ENCODE results near the gene IGDCC3. TPM values are rescaled to one million over a fixed set of nuclear protein-coding genes. Genes with fewer than 3 reads are reported as not detected.

The IGDCC3 gene
- polyA plus RNA-seq, 2 of the 4 experiments (the other 2 are of a cell fraction), result 0.04 to 0.12 TPM

DNA sequence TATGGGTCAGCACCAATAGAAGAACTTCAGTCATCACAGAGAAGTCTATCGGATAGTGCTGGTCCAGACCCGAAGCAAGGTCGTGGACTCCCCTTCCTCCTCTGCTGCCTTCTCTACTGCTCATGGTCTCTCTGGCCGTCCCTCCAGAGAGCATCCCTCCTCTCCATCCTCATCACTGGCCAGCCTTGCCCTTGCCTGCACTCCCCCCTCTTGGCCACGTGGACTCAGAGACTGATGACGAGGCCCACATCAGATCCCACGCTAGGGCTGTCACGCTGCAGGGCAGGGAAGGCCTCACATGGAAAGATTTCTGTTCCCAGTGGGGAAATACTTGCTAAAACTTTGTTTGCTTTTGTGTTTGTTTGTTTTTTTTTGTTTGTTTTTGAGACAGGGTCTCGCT is 35.3 kb downstream of the IGDCC3 start:
- ChIA-PET POLR2A (no interaction called here), CTCF (interaction anchor here (0.6 to 9.2 kb wide), 4 partner anchors 15 to 846 kb away, joined by 3 to 118 read pairs (median 4); no protein-coding TSS in a partner anchor)
- H3K4me1 ChIP-seq, result peaks cover 6% of the 10 kb centered on the region; the same call in 1 of the 3 replicates
- FAIRE-seq (no peak), ATAC-seq (no peak), DNase-seq (ENCODE audit: low read depth in 1 of 2, low spot score in 1 of 2) (no peak)
- H3K9me3 ChIP-seq, result no peaks in the 10 kb centered on the region
- no peak overlapping the region for H3K27ac ChIP-seq
- 76% methylated on average over 9 of the region's 9 CpGs for whole genome bisulfite sequencing (ENCODE audit: missing lambda C conversion rate)
- H3K4me2 ChIP-seq, result no peak overlapping the region
- H3K4me3 ChIP-seq, result no peak overlapping the region
- TF ChIP-seq NPAS2 (CRISPR knock-in tag; IDR thresholded peaks at IDR 0.05; ENCODE audit: borderline replicate concordance), result no peak
- no peak for TF ChIP-seq CBX8 (IDR thresholded peaks at IDR 0.05)
- TF ChIP-seq MAZ (IDR thresholded peaks at IDR 0.05; ENCODE audit: borderline replicate concordance, low read depth, low read length), result no peak
- TF ChIP-seq, protein P1, sequence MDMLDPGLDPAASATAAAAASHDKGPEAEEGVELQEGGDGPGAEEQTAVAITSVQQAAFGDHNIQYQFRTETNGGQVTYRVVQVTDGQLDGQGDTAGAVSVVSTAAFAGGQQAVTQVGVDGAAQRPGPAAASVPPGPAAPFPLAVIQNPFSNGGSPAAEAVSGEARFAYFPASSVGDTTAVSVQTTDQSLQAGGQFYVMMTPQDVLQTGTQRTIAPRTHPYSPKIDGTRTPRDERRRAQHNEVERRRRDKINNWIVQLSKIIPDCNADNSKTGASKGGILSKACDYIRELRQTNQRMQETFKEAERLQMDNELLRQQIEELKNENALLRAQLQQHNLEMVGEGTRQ (IDR thresholded peaks at IDR 0.05), result no peak
- TF ChIP-seq HOXB5 (CRISPR knock-in tag; IDR thresholded peaks at IDR 0.05), result no peak
- TF ChIP-seq NFE2L2 (conservative IDR thresholded peaks at IDR 0.05; ENCODE audit: low read length), result no peak
- TF ChIP-seq EHMT2 (IDR thresholded peaks at IDR 0.05; ENCODE audit: low read depth), result no peak
- no peak for TF ChIP-seq MAFK (IDR thresholded peaks at IDR 0.05; ENCODE audit: partially characterized antibody)
- no peak for TF ChIP-seq JUN (IDR thresholded peaks at IDR 0.05)
- TF ChIP-seq ZNF302 (CRISPR knock-in tag; IDR thresholded peaks at IDR 0.05), result no peak
- no peak for TF ChIP-seq FOXS1 (CRISPR knock-in tag; IDR thresholded peaks at IDR 0.05)
- no peak for TF ChIP-seq HOXA7 (CRISPR knock-in tag; IDR thresholded peaks at IDR 0.05)

DNA sequence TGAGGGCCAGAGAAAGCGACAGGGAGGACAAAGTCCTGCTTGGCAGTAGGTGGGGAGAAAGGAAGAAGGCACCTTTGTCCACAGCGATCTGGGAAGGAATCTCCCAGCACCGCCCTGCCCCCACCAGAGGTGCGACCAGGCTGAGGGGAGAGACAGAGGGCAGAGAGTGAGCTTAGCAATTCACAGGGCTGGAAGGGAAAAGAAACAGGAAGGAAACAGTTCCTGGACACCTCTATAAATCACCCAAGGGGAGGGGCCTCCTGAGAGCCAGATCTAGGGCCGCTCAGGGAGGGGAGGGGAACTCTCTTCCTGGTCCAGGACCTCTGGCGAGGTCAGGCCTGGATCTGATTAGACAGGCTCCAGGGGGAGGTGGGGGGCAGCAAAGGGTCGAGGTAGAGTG is 37.9 kb downstream of the IGDCC3 start:
- ATAC-seq (no peak), DNase-seq (ENCODE audit: low read depth in 1 of 2, low spot score in 1 of 2) (no peak), FAIRE-seq (no peak)
- H3K4me2 ChIP-seq, result no peak overlapping the region
- H3K4me1 ChIP-seq, result peaks cover 5% of the 10 kb centered on the region; the same call in 1 of the 3 replicates
- H3K4me3 ChIP-seq, result no peak overlapping the region
- ChIA-PET CTCF (interaction anchor here (1.1 to 9.2 kb wide), 6 partner anchors 10 to 61 kb away, joined by 3 to 118 read pairs (median 8); no protein-coding TSS in a partner anchor), POLR2A (no interaction called here)
- no peaks in the 10 kb centered on the region for H3K9me3 ChIP-seq
- TF ChIP-seq HOXA7 (CRISPR knock-in tag; IDR thresholded peaks at IDR 0.05), result no peak
- no peak for TF ChIP-seq KDM5A (IDR thresholded peaks at IDR 0.05)
- no peak for TF ChIP-seq PHF8 (IDR thresholded peaks at IDR 0.05; ENCODE audit: borderline replicate concordance, low read depth)
- no peak for TF ChIP-seq RARB (CRISPR knock-in tag; IDR thresholded peaks at IDR 0.05)
- TF ChIP-seq CEBPB (IDR thresholded peaks at IDR 0.05), result no peak
- WGBS (ENCODE audit: missing lambda C conversion rate), result 68% methylated on average over 7 of the region's 7 CpGs
- no peak overlapping the region for H3K27ac ChIP-seq

DNA sequence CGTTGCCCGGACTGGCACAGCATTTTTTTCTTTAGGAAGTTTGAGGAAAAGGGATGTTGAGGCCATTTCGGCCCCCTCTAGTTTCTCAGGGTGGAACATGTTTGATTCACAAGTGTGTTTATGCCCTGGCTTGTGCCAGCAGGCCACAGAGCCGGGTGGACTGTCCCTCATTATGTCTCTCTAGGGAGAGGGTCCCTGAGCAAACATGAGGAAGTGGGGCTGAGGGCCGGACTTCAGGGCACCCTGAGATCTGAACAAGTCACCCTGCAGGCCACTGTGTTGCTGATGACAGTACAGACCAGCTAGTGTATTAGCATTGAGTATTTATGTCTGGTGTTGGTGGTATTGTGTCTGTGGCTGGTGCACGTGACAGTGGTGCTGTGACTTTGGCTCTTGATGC is 38.4 kb downstream of the IGDCC3 start:
- ATAC-seq (no peak), DNase-seq (ENCODE audit: low read depth in 1 of 2, low spot score in 1 of 2) (no peak), FAIRE-seq (no peak)
- no peak overlapping the region for H3K27ac ChIP-seq
- ChIA-PET POLR2A (no interaction called here), CTCF (interaction anchor here (0.9 to 9.2 kb wide), 7 partner anchors 10 to 61 kb away, joined by 3 to 118 read pairs (median 7); no protein-coding TSS in a partner anchor)
- H3K4me1 ChIP-seq, result peaks cover under 1% of the 10 kb centered on the region; the same call in 1 of the 3 replicates
- H3K4me3 ChIP-seq, result no peak overlapping the region
- TF ChIP-seq JUN (IDR thresholded peaks at IDR 0.05), result no peak
- TF ChIP-seq, protein P1 (IDR thresholded peaks at IDR 0.05), result no peak
- no peak for TF ChIP-seq RCOR1 (IDR thresholded peaks at IDR 0.05; ENCODE audit: low read depth, low read length)
- TF ChIP-seq, protein P2, sequence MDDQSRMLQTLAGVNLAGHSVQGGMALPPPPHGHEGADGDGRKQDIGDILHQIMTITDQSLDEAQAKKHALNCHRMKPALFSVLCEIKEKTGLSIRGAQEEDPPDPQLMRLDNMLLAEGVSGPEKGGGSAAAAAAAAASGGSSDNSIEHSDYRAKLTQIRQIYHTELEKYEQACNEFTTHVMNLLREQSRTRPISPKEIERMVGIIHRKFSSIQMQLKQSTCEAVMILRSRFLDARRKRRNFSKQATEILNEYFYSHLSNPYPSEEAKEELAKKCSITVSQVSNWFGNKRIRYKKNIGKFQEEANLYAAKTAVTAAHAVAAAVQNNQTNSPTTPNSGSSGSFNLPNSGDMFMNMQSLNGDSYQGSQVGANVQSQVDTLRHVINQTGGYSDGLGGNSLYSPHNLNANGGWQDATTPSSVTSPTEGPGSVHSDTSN (IDR thresholded peaks at IDR 0.05), result no peak
- TF ChIP-seq FOXS1 (CRISPR knock-in tag; IDR thresholded peaks at IDR 0.05), result no peak
- TF ChIP-seq, protein P3, sequence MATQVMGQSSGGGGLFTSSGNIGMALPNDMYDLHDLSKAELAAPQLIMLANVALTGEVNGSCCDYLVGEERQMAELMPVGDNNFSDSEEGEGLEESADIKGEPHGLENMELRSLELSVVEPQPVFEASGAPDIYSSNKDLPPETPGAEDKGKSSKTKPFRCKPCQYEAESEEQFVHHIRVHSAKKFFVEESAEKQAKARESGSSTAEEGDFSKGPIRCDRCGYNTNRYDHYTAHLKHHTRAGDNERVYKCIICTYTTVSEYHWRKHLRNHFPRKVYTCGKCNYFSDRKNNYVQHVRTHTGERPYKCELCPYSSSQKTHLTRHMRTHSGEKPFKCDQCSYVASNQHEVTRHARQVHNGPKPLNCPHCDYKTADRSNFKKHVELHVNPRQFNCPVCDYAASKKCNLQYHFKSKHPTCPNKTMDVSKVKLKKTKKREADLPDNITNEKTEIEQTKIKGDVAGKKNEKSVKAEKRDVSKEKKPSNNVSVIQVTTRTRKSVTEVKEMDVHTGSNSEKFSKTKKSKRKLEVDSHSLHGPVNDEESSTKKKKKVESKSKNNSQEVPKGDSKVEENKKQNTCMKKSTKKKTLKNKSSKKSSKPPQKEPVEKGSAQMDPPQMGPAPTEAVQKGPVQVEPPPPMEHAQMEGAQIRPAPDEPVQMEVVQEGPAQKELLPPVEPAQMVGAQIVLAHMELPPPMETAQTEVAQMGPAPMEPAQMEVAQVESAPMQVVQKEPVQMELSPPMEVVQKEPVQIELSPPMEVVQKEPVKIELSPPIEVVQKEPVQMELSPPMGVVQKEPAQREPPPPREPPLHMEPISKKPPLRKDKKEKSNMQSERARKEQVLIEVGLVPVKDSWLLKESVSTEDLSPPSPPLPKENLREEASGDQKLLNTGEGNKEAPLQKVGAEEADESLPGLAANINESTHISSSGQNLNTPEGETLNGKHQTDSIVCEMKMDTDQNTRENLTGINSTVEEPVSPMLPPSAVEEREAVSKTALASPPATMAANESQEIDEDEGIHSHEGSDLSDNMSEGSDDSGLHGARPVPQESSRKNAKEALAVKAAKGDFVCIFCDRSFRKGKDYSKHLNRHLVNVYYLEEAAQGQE (IDR thresholded peaks at IDR 0.05), result no peak
- no peak for TF ChIP-seq SREBF2 (IDR thresholded peaks at IDR 0.05)
- TF ChIP-seq ZFP36 (IDR thresholded peaks at IDR 0.05; ENCODE audit: borderline replicate concordance, partially characterized antibody), result no peak
- no peak for TF ChIP-seq HOXB13 (CRISPR knock-in tag; IDR thresholded peaks at IDR 0.05; ENCODE audit: low read depth)
- TF ChIP-seq FOSL2 (IDR thresholded peaks at IDR 0.05), result no peak
- TF ChIP-seq FOSL2 (CRISPR knock-in tag; IDR thresholded peaks at IDR 0.05), result no peak
- no peaks in the 10 kb centered on the region for H3K9me3 ChIP-seq
- H3K4me2 ChIP-seq, result no peak overlapping the region
- WGBS (ENCODE audit: missing lambda C conversion rate), result 61% methylated on average over 6 of the region's 6 CpGs

Measured in A549 (cell line).